BJ (cell line): ENCODE measurements around the gene TMEM63B. TPM values are rescaled to one million over a fixed set of nuclear protein-coding genes. Genes with fewer than 3 reads are reported as not detected.
"Not testable (repeated sequence)": the region's sequence is repeated elsewhere in the genome, so short reads cannot be mapped to it uniquely, and the experiment has no call there.

ENCODE experiments used
- CTCF ChIA-PET: fragments of 350-600 bp; formaldehyde crosslinking; extraction: SDS; loops from one replicate; lab custom pipeline; 2021; ENCODE audit warnings: antibody characterized with exemption, inconsistent platforms; lab: Yijun Ruan, JAX
- POLR2A ChIA-PET: fragments of 300-600 bp; sonication (Branson Sonifier 250); formaldehyde crosslinking; extraction: SDS; loops from one replicate; lab custom pipeline; 2021; ENCODE audit warnings: antibody characterized with exemption; lab: Charles Lee
- DNase-seq: peaks from one replicate; pipeline ENCODE4 v3.0.0-alpha.2; 2011; ENCODE audit warnings: low read depth
- H3K27me3 ChIP-seq: 2 replicates; pipeline ENCODE4 v1.6.0; 2011; ENCODE audit warnings: low read length; ENCODE audit not compliant: control insufficient read depth, insufficient read depth
- H3K36me3 ChIP-seq: 2 replicates; pipeline ENCODE4 v1.5.1; 2011; ENCODE audit warnings: low read length; ENCODE audit not compliant: control insufficient read depth, insufficient read depth
- H3K4me3 ChIP-seq: 2 replicates; pipeline ENCODE4 v1.5.1; 2011; ENCODE audit warnings: low read depth, mild to moderate bottlenecking, control low read depth, low read length
- polyA plus RNA-seq: library from polyadenylated mRNA; depleted of rRNA; stranded (reverse); fragments of >200 nt; gene quantifications from 2 replicates; pipeline ENCODE4 v1.2.3, GENCODE V29; 2011
- TF ChIP-seq, protein P1 (sequence below): IDR thresholded peaks from 2 replicates; pipeline ENCODE4 v1.5.1; 2011; ENCODE audit warnings: low read depth, mild to moderate bottlenecking, control low read depth, inconsistent platforms, low read length, moderate library complexity; ENCODE audit not compliant: insufficient read depth

TMEM63B gene
- polyA plus RNA-seq, 1 experiment, result 56.5 TPM

DNA sequence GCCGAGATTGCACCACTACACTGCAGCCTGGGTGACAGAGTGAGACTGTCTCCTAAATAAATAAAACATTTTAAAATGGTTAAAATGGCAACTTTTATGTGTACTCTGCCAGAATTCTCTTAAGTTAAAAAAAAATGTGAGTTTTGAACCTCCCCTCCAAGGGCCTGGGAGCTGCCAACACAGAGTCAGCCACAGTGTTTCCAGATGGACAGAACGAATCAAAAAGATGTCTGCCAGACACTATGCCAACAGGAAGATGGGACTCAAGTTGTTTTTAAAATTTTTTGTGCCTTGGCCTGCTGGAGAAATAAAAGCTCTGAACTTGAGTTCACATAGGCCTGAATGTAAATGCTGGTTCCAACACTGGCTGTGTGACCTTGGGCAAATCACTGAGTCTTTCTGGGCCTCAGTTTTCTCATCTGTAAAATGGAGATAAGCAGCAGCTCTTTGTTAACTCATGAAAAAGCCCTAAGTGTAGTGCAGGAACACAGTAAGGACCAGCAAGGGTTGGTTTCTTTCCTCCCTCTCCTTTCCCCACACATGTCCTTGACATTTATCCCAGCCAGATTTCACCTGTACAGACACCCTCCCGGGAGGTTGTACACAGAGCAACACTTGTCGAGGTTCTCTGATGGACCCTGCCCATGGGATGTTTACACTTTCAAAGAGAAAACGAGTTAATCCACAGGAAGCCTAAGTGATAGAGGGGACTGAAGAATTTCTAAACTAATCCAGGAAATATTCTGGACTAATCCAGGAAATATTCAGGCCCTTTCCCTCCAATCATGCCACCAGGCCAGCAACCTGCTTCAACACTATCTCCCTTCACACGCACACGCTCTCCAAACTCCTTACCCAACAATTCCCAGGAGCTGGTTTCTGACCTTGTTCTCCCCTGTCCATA lies 35.1 kb upstream of the TMEM63B start:
- CTCF ChIA-PET, result interaction anchor here (0.6 to 1.4 kb wide), 6 partner anchors 10 to 316 kb away, joined by 3 to 7 read pairs (median 3); no protein-coding TSS in a partner anchor
- TF ChIP-seq, protein P1, sequence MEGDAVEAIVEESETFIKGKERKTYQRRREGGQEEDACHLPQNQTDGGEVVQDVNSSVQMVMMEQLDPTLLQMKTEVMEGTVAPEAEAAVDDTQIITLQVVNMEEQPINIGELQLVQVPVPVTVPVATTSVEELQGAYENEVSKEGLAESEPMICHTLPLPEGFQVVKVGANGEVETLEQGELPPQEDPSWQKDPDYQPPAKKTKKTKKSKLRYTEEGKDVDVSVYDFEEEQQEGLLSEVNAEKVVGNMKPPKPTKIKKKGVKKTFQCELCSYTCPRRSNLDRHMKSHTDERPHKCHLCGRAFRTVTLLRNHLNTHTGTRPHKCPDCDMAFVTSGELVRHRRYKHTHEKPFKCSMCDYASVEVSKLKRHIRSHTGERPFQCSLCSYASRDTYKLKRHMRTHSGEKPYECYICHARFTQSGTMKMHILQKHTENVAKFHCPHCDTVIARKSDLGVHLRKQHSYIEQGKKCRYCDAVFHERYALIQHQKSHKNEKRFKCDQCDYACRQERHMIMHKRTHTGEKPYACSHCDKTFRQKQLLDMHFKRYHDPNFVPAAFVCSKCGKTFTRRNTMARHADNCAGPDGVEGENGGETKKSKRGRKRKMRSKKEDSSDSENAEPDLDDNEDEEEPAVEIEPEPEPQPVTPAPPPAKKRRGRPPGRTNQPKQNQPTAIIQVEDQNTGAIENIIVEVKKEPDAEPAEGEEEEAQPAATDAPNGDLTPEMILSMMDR, result no peak
- no peak overlapping the region for H3K4me3 ChIP-seq
- POLR2A ChIA-PET, result interaction anchor here (0.6 kb wide), 1 partner anchor 10 kb away, joined by 3 read pairs; no protein-coding TSS in a partner anchor
- H3K27me3 ChIP-seq, result no peaks in the 10 kb centered on the region
- DNase-seq, result no peak
- no peaks in the 10 kb centered on the region; the same call in 1 of the 2 replicates for H3K36me3 ChIP-seq

DNA sequence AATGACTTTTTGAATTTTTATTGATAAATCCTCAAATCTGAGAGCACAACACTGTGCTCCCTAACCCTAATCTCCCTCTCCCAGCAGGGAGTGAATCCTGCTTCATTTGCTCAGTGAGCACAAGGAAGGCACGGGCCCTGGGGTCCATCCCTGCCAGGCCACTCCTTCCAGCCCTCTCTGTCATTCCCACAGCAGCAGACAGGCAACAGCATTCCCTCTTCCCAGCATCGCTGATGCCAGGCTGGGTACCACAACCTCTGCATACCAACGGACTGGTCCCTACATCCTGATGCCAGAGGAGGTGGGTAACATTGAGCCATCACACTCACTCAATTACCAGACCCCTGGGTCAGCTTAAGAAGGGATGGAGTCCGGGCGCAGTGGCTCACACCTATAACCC lies 34.3 kb upstream of the TMEM63B start:
- H3K4me3 ChIP-seq, result no peak overlapping the region
- DNase-seq, result no peak
- POLR2A ChIA-PET, result no interaction called here
- CTCF ChIA-PET, result interaction anchor here (1.1 to 1.4 kb wide), 2 partner anchors 41 to 58 kb away, joined by 3 to 5 read pairs; no protein-coding TSS in a partner anchor
- no peaks in the 10 kb centered on the region for H3K27me3 ChIP-seq
- TF ChIP-seq, protein P1, result no peak
- no peaks in the 10 kb centered on the region; the same call in 1 of the 2 replicates for H3K36me3 ChIP-seq

DNA sequence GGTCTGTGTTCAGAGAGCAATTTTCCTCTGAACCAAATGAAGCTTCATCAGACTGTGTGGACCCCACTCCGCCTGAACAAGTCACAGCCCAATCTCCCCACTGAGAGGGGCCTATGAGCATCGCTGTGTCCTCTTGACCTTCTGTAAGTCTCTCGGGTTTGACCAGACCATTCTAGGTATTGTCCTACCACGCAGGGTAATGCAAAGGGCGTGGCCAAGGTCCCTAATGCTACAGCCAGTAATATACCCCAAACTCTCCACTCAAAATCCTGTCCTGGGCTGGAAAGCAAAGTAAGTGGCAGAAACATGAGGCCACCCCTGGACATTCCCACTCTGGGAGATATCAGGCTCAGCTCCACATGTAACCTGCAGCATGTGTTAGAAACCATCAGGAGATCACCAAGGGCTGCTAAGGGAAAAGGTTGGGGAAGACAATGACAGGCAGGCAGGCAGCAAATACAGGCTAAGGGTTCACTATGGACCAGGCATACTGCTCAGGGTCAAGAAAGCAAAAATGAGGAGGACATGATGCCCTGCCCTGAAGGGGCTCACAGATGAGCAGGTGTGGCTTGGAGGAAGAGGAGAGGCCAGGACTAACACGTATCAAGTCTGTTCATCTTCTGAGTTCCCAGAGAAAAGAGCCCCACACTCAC lies 33.5 kb upstream of the TMEM63B start:
- H3K36me3 ChIP-seq, result no peaks in the 10 kb centered on the region; the same call in 1 of the 2 replicates
- H3K4me3 ChIP-seq, result no peak overlapping the region
- ChIA-PET POLR2A (no interaction called here), CTCF (interaction anchor here (1.1 to 7.8 kb wide), 5 partner anchors 40 to 79 kb away, joined by 5 to 81 read pairs (median 7); partner anchors contain the start of gene CAPN11)
- TF ChIP-seq, protein P1, result no peak
- H3K27me3 ChIP-seq, result no peaks in the 10 kb centered on the region
- no peak for DNase-seq

DNA sequence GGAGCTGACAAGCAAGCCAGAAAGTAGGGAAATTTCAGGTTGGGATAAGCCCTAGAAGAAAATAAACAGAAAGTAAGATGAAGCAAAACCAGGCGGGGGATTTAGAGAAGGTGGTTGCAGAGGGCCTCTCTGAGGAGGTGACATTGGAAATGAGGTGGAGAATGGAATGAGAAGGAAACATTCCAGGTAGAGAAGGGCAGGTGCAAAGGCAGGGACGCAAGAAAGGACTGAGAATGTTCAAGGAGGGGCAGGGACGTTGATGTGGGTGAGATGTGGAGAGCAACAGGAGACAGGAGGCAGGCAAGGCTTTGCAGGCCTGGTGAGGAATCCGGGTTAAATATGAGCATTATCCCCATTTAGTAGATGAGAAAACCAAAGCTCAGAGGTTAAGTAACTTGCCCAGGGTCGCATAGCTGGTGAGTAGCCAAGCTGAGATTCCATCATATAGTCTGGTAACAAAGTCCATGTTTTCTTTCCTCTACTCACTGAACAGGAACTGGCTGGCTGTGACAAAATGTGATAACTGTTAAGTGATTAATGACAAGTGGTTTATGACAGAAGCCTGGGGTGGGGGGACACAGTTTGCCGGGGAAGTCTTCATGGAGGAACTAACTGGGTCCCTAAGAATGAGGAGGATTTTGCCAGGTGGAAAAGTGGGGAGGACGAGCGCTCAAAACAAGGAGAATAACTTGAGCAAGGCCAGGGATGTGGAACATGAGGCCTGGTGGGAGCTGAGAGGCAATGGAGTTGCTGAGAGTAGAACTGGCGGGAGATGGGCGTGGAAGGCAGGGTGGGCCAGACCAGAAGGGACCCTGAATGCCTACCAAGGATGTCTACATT lies 32.7 kb upstream of the TMEM63B start:
- ChIA-PET POLR2A (no interaction called here), CTCF (interaction anchor here (0.9 to 7.8 kb wide), 10 partner anchors 9 to 152 kb away, joined by 3 to 81 read pairs (median 5); partner anchors contain the start of gene CAPN11)

DNA sequence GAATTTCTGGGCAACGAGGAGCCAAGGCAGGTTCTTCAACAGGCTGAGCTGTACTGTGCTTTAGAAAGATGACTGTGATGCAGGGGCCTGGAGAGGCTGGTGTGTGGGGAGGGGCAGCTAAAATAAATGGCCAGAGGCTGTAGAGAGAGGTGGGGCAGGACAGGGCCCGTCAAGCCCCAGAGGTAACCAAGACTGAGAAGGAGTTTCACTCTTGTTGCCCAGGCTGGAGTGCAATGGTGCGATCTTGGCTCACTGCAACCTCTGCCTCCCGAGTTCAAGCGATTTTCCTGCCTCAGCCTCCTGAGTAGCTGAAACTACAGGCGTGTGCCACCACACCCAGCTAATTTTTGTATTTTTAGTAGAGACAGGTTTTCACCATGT lies 32.1 kb upstream of the TMEM63B start:
- DNase-seq, H3K36me3 ChIP-seq, H3K27me3 ChIP-seq, H3K4me3 ChIP-seq: not testable (repeated sequence)
- ChIA-PET CTCF (interaction anchor here (0.9 to 7.8 kb wide), 11 partner anchors 9 to 151 kb away, joined by 3 to 81 read pairs (median 6); partner anchors contain the start of gene CAPN11), POLR2A (interaction anchor here (0.6 kb wide), 1 partner anchor 96 kb away, joined by 5 read pairs; no protein-coding TSS in a partner anchor)

More for the DNA sequence above, 32.7 kb upstream of the TMEM63B start:
- Histone ChIP-seq H3K36me3 (no peaks in the 10 kb centered on the region; the same call in none of the 2 replicates), H3K4me3 (no peak overlapping the region), H3K27me3 (no peaks in the 10 kb centered on the region)
- DNase-seq, result no peak
- TF ChIP-seq, protein P1, result no peak
